SK-N-SH (cell line): ENCODE data around the gene ACRBP. TPM values are rescaled to one million over a fixed set of nuclear protein-coding genes. Genes with fewer than 3 reads are reported as not detected.
A peak's percentile ranks its signal among the peaks of the same experiment; 100 is the strongest.

ENCODE experiments used
- CTCF ChIA-PET: fragments of 300-600, 350-600 bp; formaldehyde crosslinking; extraction: SDS; loops from one replicate; lab custom pipeline; 2021; lab: Yijun Ruan, JAX
- POLR2A ChIA-PET: fragments of 350-600 bp; sonication (Branson Sonifier 250); formaldehyde crosslinking; extraction: SDS; loops from one replicate; lab custom pipeline; 2020; ENCODE audit warnings: antibody characterized with exemption, inconsistent platforms; lab: Yijun Ruan, JAX
- DNase-seq: peaks from one replicate; pipeline ENCODE4 v3.0.0; 2012
- H2AFZ ChIP-seq: fragments of 200-600 bp; sonication (generic); 2 replicates; pipeline ENCODE4 v1.8.1; 2016; ENCODE audit warnings: antibody characterized with exemption, mild to moderate bottlenecking, low read depth
- H3F3A ChIP-seq: fragments of 200-600 bp; sonication (generic); replicated peaks from 2 replicates; pipeline ENCODE3; 2016; ENCODE audit warnings: antibody characterized with exemption, mild to moderate bottlenecking; ENCODE audit not compliant: insufficient read depth
- H3K27ac ChIP-seq, 2 experiments: fragments of 200-500 bp in 1 of 2; fragments of 200-600 bp in 1 of 2; sonication (Bioruptor generic) in 1 of 2; sonication (generic), shearing (Covaris generic) in 1 of 2; 2 replicates each; pipeline versions ENCODE4 v1.5.1 to v1.6.1; 2014 to 2016; ENCODE audit warnings: low read depth in 2 of 2, inconsistent platforms in 1 of 2, low read length in 1 of 2, mild to moderate bottlenecking in 1 of 2, mixed read lengths in 1 of 2
- H3K27me3 ChIP-seq: fragments of 200-600 bp; sonication (generic), shearing (Covaris generic); 2 replicates; pipeline ENCODE4 v1.6.1; 2016; ENCODE audit warnings: mixed run types; ENCODE audit not compliant: insufficient read depth
- H3K36me3 ChIP-seq, 2 experiments: fragments of 200-500 bp in 1 of 2; fragments of 200-600 bp in 1 of 2; sonication (Bioruptor generic) in 1 of 2; sonication (generic) in 1 of 2; replicated peaks in 1 of 2; 2 replicates each; pipeline versions ENCODE3 to v1.5.1; 2014 to 2016; ENCODE audit warnings: low read length in 1 of 2, mild to moderate bottlenecking in 1 of 2; ENCODE audit not compliant: insufficient read depth in 2 of 2, control insufficient read depth in 1 of 2
- H3K4me1 ChIP-seq, 2 experiments: fragments of 200-500 bp in 1 of 2; fragments of 200-600 bp in 1 of 2; sonication (Bioruptor generic) in 1 of 2; sonication (generic), shearing (Covaris generic) in 1 of 2; 2 replicates each; pipeline versions ENCODE4 v1.5.1 to v1.6.1; 2014 to 2016; ENCODE audit warnings: low read depth in 1 of 2, low read length in 1 of 2, mixed run types in 1 of 2; ENCODE audit not compliant: insufficient read depth in 2 of 2, control insufficient read depth in 1 of 2
- H3K4me2 ChIP-seq: fragments of 200-600 bp; sonication (generic), shearing (Covaris generic); 2 replicates; pipeline ENCODE4 v1.6.1; 2017; ENCODE audit warnings: mixed run types
- H3K4me3 ChIP-seq, 2 experiments: fragments of 200-500 bp in 1 of 2; fragments of 200-600 bp in 1 of 2; sonication (Bioruptor generic) in 1 of 2; sonication (generic), shearing (Covaris generic) in 1 of 2; 2 replicates each; pipeline versions ENCODE4 v1.5.1 to v1.8.1; 2014 to 2016; ENCODE audit warnings: low read depth in 2 of 2, inconsistent platforms in 1 of 2, low read length in 1 of 2, mild to moderate bottlenecking in 1 of 2, mixed read lengths in 1 of 2, moderate library complexity in 1 of 2
- H3K79me2 ChIP-seq: fragments of 200-600 bp; sonication (generic); 2 replicates; pipeline ENCODE4 v1.8.1; 2017; ENCODE audit warnings: mild to moderate bottlenecking; ENCODE audit not compliant: insufficient read depth
- H3K9ac ChIP-seq: fragments of 200-600 bp; sonication (generic); 2 replicates; pipeline ENCODE4 v1.6.1; 2017; ENCODE audit warnings: mixed run types
- H3K9me2 ChIP-seq: fragments of 200-600 bp; sonication (generic); 2 replicates; pipeline ENCODE4 v1.6.1; 2017; ENCODE audit warnings: mixed run types
- H3K9me3 ChIP-seq: fragments of 200-600 bp; sonication (generic); 2 replicates; pipeline ENCODE4 v1.6.1; 2017; ENCODE audit warnings: mixed run types, mild to moderate bottlenecking, moderate library complexity
- H4K20me1 ChIP-seq: fragments of 200-600 bp; sonication (generic); 2 replicates; pipeline ENCODE4 v1.6.1; 2017; ENCODE audit warnings: mild to moderate bottlenecking, mixed run types; ENCODE audit not compliant: insufficient read depth
- CHD2 ChIP-seq: fragments of 150-350 bp; IDR thresholded peaks from 2 replicates; pipeline ENCODE4 v1.6.1; 2018; ENCODE audit warnings: low read length; ENCODE audit not compliant: partially characterized antibody
- CTCF ChIP-seq: fragments of 200-600 bp; sonication (generic); IDR thresholded peaks from 2 replicates; pipeline ENCODE4 v1.6.1; 2017; ENCODE audit warnings: antibody characterized with exemption, mild to moderate bottlenecking, moderate library complexity
- ELF1 ChIP-seq: IDR thresholded peaks from 2 replicates; pipeline ENCODE4 v1.4.0; 2012
- FOXJ3 ChIP-seq: sonication (generic); formaldehyde crosslinking; IDR thresholded peaks from 2 replicates; pipeline ENCODE4 v1.5.1; 2020; ENCODE audit warnings: mild to moderate bottlenecking, missing genetic modification reagents
- GABPA ChIP-seq: IDR thresholded peaks from 2 replicates; pipeline ENCODE4 v1.4.0; 2012; ENCODE audit warnings: low read depth, mild to moderate bottlenecking
- JUND ChIP-seq: IDR thresholded peaks from 2 replicates; pipeline ENCODE4 v1.4.0; 2012
- MXI1 ChIP-seq: IDR thresholded peaks from 2 replicates; pipeline ENCODE4 v1.6.1; 2012; ENCODE audit warnings: mild to moderate bottlenecking, low read depth, low read length, improper control_type of control experiment
- RAD21 ChIP-seq: IDR thresholded peaks from 2 replicates; pipeline ENCODE4 v1.6.1; 2012; ENCODE audit warnings: mild to moderate bottlenecking, low read length
- RCOR1 ChIP-seq: fragments of 150-350 bp; IDR thresholded peaks from 2 replicates; pipeline ENCODE4 v1.6.1; 2017; ENCODE audit warnings: antibody characterized with exemption, low read length
- RFX5 ChIP-seq: IDR thresholded peaks from 2 replicates; pipeline ENCODE4 v1.6.1; 2012; ENCODE audit warnings: mild to moderate bottlenecking, improper control_type of control experiment, low read length
- SIN3A ChIP-seq: IDR thresholded peaks from 2 replicates; pipeline ENCODE4 v1.6.1; 2012; ENCODE audit warnings: low read depth, mild to moderate bottlenecking, low read length, moderate library complexity, borderline replicate concordance
- YY1 ChIP-seq: IDR thresholded peaks from 2 replicates; pipeline ENCODE4 v1.4.0; 2012; ENCODE audit warnings: low read depth, mild to moderate bottlenecking
- ZBTB33 ChIP-seq: IDR thresholded peaks from 2 replicates; pipeline ENCODE4 v1.4.0; 2012; ENCODE audit warnings: low read depth, borderline replicate concordance
- WGBS: methylation state at CpG from one replicate; pipeline ENCODE4 v1.1.6; 2017; ENCODE audit warnings: low lambda C conversion rate; 5-methylcytosine and 5-hydroxymethylcytosine counted together
- polyA plus RNA-seq, 3 experiments: library from polyadenylated mRNA; depleted of rRNA; stranded (reverse); fragments of >200 nt; gene quantifications; 2 replicates each; pipeline ENCODE4 v1.2.3, GENCODE V29; 2012
- TF ChIP-seq, protein P1 (sequence below): IDR thresholded peaks from 2 replicates; pipeline ENCODE4 v1.6.1; 2012; ENCODE audit warnings: mild to moderate bottlenecking, low read depth, low read length, moderate library complexity
- TF ChIP-seq, protein P2 (sequence below): fragments of 150-350 bp; IDR thresholded peaks from 2 replicates; pipeline ENCODE4 v1.6.1; 2016; ENCODE audit warnings: mild to moderate bottlenecking, low read depth, low read length
- TF ChIP-seq, protein P3 (sequence below): fragments of 150-350 bp; IDR thresholded peaks from 2 replicates; pipeline ENCODE4 v1.6.1; 2017; ENCODE audit warnings: antibody characterized with exemption, low read length, low read depth, borderline replicate concordance
- TF ChIP-seq, protein P4 (sequence below): IDR thresholded peaks from 2 replicates; pipeline ENCODE4 v1.4.0; 2012; ENCODE audit warnings: low read depth

ACRBP gene
- polyA plus RNA-seq, 1 of the 3 experiments (the other 2 are of a cell fraction) = 0.71 TPM

GRCh38 chr12:6614513-6615172, 32.6 kb downstream of the ACRBP start (continued):
- TF ChIP-seq, protein P1, sequence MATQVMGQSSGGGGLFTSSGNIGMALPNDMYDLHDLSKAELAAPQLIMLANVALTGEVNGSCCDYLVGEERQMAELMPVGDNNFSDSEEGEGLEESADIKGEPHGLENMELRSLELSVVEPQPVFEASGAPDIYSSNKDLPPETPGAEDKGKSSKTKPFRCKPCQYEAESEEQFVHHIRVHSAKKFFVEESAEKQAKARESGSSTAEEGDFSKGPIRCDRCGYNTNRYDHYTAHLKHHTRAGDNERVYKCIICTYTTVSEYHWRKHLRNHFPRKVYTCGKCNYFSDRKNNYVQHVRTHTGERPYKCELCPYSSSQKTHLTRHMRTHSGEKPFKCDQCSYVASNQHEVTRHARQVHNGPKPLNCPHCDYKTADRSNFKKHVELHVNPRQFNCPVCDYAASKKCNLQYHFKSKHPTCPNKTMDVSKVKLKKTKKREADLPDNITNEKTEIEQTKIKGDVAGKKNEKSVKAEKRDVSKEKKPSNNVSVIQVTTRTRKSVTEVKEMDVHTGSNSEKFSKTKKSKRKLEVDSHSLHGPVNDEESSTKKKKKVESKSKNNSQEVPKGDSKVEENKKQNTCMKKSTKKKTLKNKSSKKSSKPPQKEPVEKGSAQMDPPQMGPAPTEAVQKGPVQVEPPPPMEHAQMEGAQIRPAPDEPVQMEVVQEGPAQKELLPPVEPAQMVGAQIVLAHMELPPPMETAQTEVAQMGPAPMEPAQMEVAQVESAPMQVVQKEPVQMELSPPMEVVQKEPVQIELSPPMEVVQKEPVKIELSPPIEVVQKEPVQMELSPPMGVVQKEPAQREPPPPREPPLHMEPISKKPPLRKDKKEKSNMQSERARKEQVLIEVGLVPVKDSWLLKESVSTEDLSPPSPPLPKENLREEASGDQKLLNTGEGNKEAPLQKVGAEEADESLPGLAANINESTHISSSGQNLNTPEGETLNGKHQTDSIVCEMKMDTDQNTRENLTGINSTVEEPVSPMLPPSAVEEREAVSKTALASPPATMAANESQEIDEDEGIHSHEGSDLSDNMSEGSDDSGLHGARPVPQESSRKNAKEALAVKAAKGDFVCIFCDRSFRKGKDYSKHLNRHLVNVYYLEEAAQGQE = no peak

- ChIA-PET CTCF (interaction anchor here (0.6 to 3.8 kb wide), 22 partner anchors 11 to 258 kb away, joined by 3 to 32 read pairs (median 4); partner anchors contain the start of genes NOP2 and ZNF384), POLR2A (interaction anchor here (0.7 to 3.5 kb wide), 14 partner anchors 18 to 330 kb away, joined by 3 to 35 read pairs (median 4); partner anchors contain the start of genes C12orf57, COPS7A, GAPDH and LPAR5)
- Histone ChIP-seq H3K36me3 (no peaks in the 10 kb centered on the region), H3K4me3 (no peak overlapping the region; a peak in 1 of 4 replicates), H3K9me3 (no peaks in the 10 kb centered on the region), H3K79me2 (no peaks in the 10 kb centered on the region), H4K20me1 (no peaks in the 10 kb centered on the region), H3K4me2 (no peak overlapping the region), H3K27ac (peak overlapping the region; percentile 91 to 100), H3K9ac (peak overlapping the region; percentile 21), H3K27me3 (no peaks in the 10 kb centered on the region), H3K4me1 (peaks cover 26 to 35% of the 10 kb centered on the region in 2 experiments), H2AFZ (peak overlapping the region; percentile 66; the same call in 1 of the 2 replicates), H3K9me2 (no peaks in the 10 kb centered on the region), H3F3A (peaks cover 50% of the 10 kb centered on the region)
- DNase-seq = peak; percentile 88
- WGBS = 7% methylated on average over 18 of the region's 21 CpGs
- TF ChIP-seq FOXJ3 = no peak
- TF ChIP-seq MXI1 = no peak
- no peak for TF ChIP-seq YY1
- TF ChIP-seq, protein P2, sequence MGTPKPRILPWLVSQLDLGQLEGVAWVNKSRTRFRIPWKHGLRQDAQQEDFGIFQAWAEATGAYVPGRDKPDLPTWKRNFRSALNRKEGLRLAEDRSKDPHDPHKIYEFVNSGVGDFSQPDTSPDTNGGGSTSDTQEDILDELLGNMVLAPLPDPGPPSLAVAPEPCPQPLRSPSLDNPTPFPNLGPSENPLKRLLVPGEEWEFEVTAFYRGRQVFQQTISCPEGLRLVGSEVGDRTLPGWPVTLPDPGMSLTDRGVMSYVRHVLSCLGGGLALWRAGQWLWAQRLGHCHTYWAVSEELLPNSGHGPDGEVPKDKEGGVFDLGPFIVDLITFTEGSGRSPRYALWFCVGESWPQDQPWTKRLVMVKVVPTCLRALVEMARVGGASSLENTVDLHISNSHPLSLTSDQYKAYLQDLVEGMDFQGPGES = no peak
- TF ChIP-seq ELF1 = no peak
- peak; percentile 58 for TF ChIP-seq RCOR1
- no peak for TF ChIP-seq GABPA
- no peak for TF ChIP-seq ZBTB33
- TF ChIP-seq RAD21 = 0 out of 2 replicates have a peak, but pooled peaks have one; percentile 30
- TF ChIP-seq, protein P3, sequence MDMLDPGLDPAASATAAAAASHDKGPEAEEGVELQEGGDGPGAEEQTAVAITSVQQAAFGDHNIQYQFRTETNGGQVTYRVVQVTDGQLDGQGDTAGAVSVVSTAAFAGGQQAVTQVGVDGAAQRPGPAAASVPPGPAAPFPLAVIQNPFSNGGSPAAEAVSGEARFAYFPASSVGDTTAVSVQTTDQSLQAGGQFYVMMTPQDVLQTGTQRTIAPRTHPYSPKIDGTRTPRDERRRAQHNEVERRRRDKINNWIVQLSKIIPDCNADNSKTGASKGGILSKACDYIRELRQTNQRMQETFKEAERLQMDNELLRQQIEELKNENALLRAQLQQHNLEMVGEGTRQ = no peak
- peak; percentile 6 for TF ChIP-seq CHD2
- TF ChIP-seq SIN3A = 0 out of 2 replicates have a peak, but pooled peaks have one; percentile 43
- TF ChIP-seq JUND = no peak
- no peak for TF ChIP-seq RFX5
- TF ChIP-seq, protein P4, sequence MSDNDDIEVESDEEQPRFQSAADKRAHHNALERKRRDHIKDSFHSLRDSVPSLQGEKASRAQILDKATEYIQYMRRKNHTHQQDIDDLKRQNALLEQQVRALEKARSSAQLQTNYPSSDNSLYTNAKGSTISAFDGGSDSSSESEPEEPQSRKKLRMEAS = 0 out of 2 replicates have a peak, but pooled peaks have one; percentile 22
- peak; percentile 43 for TF ChIP-seq CTCF
These were observed 33.3 kb downstream of the ACRBP start for GRCh38 chr12:6613776-6614512.
